HG03565 (cell line): Measurements from ENCODE around the gene DTWD2.

Experiments
- ATAC-seq: cut with Tn5 transposase; IDR thresholded peaks from one replicate; pipeline ENCODE4 v1.9.1; 2021; ENCODE audit warnings: mild to moderate bottlenecking, moderate library complexity; ENCODE audit not compliant: unreplicated experiment

The DTWD2 gene

DNA sequence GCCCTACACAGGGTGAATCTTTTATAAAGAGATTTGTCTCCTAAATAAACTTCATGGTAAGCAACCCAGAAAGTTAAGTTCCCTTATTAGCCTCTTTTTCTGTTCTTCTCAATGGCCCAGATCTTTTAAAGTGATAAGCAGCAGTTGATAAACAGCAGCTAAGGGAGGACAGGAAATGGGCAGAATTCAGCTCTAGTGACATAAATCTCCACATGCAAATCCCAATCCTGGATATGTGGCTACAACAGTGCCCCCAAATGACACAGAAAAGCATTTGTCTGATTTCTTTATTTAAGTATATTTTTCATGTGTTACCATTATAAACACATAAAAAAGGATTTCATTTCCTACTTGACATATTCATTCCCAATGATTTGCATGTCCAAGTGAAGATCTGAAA is 199.0 kb downstream of the DTWD2 start:
- ATAC-seq: no peak

GRCh38 chr5:118788351-118788750 is 200.0 kb downstream of the DTWD2 start:
- ATAC-seq: no peak
